ENCODE measurements around the gene DBET.
"Not testable (repeated sequence)": the region's sequence is repeated elsewhere in the genome, so short reads cannot be mapped to it uniquely, and the experiment has no call there.

DBET gene

DNA sequence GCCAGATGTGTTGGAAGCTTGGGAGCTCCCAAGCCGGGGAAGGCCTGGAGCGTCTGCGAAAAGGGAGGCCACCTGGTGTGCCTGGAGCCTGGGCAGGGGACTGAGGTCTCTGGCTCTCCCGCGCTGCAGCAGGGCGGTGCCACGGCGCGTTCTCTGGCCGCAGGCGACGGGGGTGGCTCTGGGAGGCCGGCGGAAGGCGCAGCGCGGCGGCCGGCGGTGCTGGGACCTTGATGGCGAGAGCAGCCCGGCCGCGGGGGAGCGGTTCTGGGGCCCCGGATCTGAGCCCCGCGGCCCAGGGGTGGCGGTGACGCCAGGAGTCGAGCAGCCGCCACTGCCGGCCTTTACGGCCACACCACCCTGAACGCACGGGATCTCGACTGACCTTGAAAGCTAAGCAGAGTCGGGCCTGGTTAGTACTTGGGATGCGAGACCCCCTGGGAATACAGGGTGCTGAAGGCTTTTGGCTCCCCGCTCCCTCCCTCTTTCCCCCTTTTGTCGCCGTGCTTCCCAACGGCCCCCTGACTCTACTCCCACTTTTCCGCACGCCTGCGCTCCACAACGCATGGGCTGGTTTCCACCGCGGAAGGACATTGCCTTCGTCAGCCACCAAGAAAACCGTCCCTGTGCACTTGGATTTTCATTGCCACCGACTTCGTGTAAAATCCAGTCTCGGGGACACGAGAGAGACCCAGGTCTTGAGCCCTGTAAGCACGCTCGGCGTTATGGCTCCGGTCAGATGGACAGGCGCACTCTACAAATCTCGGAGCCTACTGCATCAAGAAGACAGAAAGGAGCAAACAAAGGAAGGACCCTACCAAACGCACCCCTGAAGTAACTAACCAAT lies 46.7 kb upstream of the DBET start:
- TF ChIP-seq TCF12 (IDR thresholded peaks at IDR 0.05; ENCODE audit: low read depth) = no peak
- TF ChIP-seq, protein P1, sequence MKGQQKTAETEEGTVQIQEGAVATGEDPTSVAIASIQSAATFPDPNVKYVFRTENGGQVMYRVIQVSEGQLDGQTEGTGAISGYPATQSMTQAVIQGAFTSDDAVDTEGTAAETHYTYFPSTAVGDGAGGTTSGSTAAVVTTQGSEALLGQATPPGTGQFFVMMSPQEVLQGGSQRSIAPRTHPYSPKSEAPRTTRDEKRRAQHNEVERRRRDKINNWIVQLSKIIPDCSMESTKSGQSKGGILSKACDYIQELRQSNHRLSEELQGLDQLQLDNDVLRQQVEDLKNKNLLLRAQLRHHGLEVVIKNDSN (IDR thresholded peaks at IDR 0.05) = no peak

DNA sequence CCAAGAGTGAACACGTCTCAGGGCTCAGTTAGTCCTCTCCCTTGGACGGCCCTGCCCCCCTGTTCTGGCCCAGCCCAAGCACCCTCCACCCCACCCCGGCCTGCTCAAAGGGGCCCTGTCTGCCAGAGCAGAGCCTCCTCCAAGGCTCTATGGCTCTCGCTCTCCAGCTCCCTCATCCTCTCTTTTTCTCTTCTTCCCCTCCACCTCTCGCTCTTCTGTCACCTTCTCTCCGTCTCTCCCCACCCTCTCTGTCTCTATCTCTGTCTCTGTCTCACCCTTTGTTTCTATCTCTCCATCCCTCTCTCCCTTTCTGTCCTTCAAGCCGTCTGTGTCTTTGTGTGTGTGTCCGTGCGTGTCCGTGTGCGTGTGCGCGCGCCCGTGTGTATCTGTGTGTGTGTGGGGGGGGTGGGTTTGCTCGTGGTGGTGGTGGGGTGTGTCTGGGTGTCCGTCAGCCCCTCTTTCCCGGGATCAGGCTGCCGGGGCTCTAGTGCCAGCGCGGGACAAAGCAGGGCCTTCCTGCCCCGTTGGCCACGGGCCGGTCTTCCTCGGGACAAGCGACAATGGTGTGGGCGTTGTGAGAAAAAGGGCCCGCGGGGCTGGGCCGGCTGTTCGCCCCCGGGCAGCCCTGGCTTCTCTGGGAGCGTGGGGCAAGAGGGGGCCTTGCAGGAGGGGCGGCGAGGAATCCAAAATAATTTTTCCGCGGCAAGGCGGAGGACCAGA lies 45.9 kb upstream of the DBET start:
- TF ChIP-seq CREB1 (IDR thresholded peaks at IDR 0.05; ENCODE audit: low read depth) (no peak), EGR1 (IDR thresholded peaks at IDR 0.05) (no peak), NFIC (IDR thresholded peaks at IDR 0.05) (no peak)
- TF ChIP-seq, protein P2, sequence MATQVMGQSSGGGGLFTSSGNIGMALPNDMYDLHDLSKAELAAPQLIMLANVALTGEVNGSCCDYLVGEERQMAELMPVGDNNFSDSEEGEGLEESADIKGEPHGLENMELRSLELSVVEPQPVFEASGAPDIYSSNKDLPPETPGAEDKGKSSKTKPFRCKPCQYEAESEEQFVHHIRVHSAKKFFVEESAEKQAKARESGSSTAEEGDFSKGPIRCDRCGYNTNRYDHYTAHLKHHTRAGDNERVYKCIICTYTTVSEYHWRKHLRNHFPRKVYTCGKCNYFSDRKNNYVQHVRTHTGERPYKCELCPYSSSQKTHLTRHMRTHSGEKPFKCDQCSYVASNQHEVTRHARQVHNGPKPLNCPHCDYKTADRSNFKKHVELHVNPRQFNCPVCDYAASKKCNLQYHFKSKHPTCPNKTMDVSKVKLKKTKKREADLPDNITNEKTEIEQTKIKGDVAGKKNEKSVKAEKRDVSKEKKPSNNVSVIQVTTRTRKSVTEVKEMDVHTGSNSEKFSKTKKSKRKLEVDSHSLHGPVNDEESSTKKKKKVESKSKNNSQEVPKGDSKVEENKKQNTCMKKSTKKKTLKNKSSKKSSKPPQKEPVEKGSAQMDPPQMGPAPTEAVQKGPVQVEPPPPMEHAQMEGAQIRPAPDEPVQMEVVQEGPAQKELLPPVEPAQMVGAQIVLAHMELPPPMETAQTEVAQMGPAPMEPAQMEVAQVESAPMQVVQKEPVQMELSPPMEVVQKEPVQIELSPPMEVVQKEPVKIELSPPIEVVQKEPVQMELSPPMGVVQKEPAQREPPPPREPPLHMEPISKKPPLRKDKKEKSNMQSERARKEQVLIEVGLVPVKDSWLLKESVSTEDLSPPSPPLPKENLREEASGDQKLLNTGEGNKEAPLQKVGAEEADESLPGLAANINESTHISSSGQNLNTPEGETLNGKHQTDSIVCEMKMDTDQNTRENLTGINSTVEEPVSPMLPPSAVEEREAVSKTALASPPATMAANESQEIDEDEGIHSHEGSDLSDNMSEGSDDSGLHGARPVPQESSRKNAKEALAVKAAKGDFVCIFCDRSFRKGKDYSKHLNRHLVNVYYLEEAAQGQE (IDR thresholded peaks at IDR 0.05; ENCODE audit: low read depth) = no peak

DNA sequence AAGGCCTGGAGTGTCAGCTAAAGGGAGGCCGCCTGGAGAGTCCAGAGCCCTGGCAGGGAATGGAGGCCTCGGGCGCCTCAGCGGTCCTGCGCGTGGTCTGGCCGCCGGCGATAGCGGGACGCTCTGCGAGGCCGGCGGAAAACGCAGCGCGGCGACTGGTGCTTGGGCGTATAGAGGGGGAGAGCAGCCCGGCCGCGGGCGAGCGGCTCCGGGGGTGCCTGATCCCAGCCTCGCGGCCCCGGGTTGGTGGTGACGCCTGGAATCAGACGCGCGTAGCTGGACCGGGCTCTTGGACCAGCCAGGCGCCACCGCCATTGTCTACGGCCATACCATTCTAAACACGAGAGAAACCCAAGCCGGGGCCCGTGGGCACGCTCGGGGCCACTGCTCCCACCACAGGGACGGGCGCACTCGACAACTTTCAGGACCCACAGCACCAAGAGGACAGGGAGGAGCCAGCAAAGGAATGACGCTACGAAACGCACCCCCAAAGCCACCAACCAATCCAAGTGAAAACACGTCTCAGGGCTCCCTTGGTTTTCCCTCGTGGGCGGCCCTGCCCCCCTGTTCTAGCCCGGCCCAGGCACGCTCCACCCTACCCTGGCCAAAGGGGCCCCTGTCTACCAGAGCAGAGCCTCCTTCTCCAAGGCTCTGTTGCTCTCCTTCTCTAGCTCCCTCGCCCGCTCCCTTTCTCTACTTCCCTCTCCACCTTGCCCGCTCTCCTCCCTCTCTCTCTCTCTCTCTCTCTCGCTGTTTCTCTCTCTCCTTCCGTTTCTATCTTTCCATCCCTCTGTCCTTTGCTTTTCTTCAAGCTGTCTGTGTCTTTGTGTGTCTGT lies 45.1 kb upstream of the DBET start:
- no peak for TF ChIP-seq TCF12 (IDR thresholded peaks at IDR 0.05; ENCODE audit: low read depth)
- TF ChIP-seq TAF1 (IDR thresholded peaks at IDR 0.05; ENCODE audit: low read depth) = no peak
- TF ChIP-seq CREB1 (IDR thresholded peaks at IDR 0.05; ENCODE audit: low read depth) = no peak
- TF ChIP-seq YY1 (IDR thresholded peaks at IDR 0.05; ENCODE audit: low read depth) = no peak
- TF ChIP-seq EP300 (IDR thresholded peaks at IDR 0.05; ENCODE audit: borderline replicate concordance) = no peak
- TF ChIP-seq CEBPB (IDR thresholded peaks at IDR 0.05) = no peak
- no peak for TF ChIP-seq FOXM1 (IDR thresholded peaks at IDR 0.05; ENCODE audit: borderline replicate concordance, low read depth)
- TF ChIP-seq EGR1 (IDR thresholded peaks at IDR 0.05) = no peak
- TF ChIP-seq ZBTB7A (IDR thresholded peaks at IDR 0.05; ENCODE audit: low read depth) = no peak
- TF ChIP-seq NFIC (IDR thresholded peaks at IDR 0.05) = no peak
- no peak for TF ChIP-seq TEAD4 (IDR thresholded peaks at IDR 0.05)
- no peak for TF ChIP-seq RAD21 (IDR thresholded peaks at IDR 0.05; ENCODE audit: low read depth)
- TF ChIP-seq, protein P1 (IDR thresholded peaks at IDR 0.05) = no peak

DNA sequence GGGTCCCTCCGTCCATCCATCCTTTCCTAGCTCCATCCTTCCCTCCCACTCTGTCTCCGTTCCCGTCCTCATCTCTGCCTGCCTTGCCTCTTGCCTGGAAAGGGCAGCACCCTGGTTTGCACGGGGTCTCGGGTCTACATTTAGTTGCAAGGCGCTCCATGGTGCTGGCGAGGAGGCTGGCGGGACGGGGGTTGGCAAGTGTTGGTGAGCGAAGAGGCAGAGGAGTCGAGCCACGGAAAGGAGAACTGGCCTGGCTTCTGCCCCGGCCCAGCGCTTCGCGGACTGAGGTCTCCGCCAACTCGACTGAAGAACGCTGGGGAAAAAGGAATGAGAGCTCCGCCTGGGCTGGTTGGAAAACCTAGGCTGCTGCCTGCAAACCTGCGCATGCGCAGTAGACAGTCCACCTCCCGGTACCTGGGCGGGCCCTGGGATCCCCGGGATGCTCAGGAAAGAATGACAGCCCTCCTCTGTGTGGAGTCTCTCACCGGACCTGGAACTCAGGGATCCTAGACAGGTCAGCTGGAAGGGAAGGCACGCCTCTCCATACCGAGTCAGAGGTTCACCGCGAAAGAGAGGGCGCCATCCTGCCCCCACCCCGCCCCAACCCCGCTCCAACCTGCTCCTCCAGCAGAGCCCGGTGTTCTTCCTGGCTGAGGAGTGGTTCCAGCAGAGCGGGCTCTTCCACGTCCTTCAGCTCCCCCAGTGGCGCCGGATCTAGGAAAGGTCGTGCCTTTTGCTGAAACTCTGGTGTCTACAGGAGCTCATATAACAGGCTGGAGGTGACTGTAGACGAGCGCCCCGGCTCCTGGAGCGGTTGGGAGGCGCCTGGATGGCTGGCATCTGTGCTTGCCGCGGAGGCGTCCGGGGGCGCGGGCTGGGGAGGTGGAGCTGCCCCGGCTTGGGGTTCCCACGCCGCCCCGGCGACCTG lies 43.2 kb upstream of the DBET start:
- TF ChIP-seq EP300 (IDR thresholded peaks at IDR 0.05; ENCODE audit: borderline replicate concordance) (no peak), CREB1 (IDR thresholded peaks at IDR 0.05; ENCODE audit: low read depth) (no peak), TCF12 (IDR thresholded peaks at IDR 0.05; ENCODE audit: low read depth) (no peak), ZBTB7A (IDR thresholded peaks at IDR 0.05; ENCODE audit: low read depth) (no peak), TAF1 (IDR thresholded peaks at IDR 0.05; ENCODE audit: low read depth) (no peak), NFIC (IDR thresholded peaks at IDR 0.05) (no peak)

DNA sequence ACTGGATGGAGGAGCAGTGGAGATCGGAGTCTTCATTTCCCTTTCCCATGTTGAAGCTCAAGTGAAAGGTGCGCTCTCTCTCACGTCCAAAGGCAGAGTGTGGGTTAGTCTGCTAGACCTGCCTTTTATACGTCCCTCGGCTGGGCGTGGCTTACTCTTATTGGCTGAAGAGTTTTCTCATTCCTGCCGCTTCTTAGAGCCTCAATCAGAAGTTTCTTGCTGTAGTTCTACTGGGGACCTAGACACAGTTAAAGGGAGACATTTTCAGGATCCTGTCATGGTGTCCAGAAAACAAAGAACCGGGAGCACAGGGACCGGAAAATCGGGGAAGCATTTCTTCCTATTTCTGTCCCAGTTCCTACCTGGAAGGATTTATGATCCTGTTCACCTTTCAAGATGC lies 37.1 kb upstream of the DBET start, which contains the start of gene FRG2:
Gene FRG2 (minus strand): TSS at position 101 of the 400 bp plus-strand sequence. CDS start 52 bp downstream, at position 49.
- TF ChIP-seq YY1, ZBTB7A, TCF12 (IDR thresholded peaks at IDR 0.05; ENCODE audit: low read depth): not testable (repeated sequence)

Measured in Ishikawa (cell line).